ENCODE results near the gene APLP1.

DNA sequence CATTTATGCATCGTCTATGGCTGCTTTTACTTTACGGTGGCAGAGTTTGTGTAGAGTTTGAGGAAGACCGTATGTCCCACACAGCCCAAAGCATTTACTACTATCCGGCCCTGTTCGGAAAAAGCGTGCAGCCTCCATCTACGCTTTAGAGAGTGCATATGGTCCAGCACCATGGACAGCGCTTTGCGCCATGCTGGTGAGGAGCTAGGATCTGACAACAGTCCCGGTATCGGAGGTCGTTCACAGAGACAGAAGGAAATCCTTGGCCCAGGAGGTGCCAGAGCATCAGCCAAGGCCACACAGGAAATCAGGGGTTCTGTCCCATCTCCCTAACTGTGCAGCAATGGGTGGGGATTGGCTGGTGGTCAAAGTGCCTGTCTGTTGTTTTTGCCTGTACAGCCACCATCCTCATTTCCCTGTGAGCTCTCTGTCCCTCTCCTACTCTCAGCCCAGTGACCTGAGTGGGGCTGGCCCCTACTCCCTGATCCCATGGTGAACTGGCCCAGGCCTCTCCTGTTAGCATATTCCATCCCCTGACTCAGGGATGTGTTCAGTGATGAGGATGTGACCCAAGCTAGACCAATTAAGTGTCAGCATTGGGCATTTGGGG, 39.6 kb upstream of the APLP1 start:
- TF ChIP-seq EZH2 (IDR thresholded peaks at IDR 0.05; ENCODE audit: borderline replicate concordance, low read depth, low read length, poor library complexity, severe bottlenecking) (no peak), CTCF (conservative IDR thresholded peaks at IDR 0.05; ENCODE audit: low read depth, low read length) (no peak)
